Measurements from ENCODE around the gene TCF4.
A peak's percentile ranks its signal among the peaks of the same experiment; 100 is the strongest.

TCF4 gene

GRCh38 chr18:55234366-55235093 is 353.5 kb downstream of the TCF4 start:
- Mint-ChIP-seq H3K27ac (peak overlapping the region; percentile 83), H3K4me3 (no peak overlapping the region), H3K36me3 (peaks cover 76% of the 10 kb centered on the region), H3K9me3 (no peaks in the 10 kb centered on the region), H3K4me1 (peaks cover 53% of the 10 kb centered on the region), H3K27me3 (no peaks in the 10 kb centered on the region)
- ATAC-seq = peak; percentile 84

GRCh38 chr18:55233857-55234256 is 354.1 kb downstream of the TCF4 start:
- ATAC-seq = no peak
- Mint-ChIP-seq H3K9me3 (no peaks in the 10 kb centered on the region), H3K27ac (peak overlapping the region; percentile 83), H3K36me3 (peaks cover 75% of the 10 kb centered on the region), H3K4me3 (no peak overlapping the region), H3K27me3 (no peaks in the 10 kb centered on the region), H3K4me1 (peaks cover 50% of the 10 kb centered on the region)

- no peak for ATAC-seq
- H3K36me3 Mint-ChIP-seq = peaks cover 79% of the 10 kb centered on the region
- peaks cover 44% of the 10 kb centered on the region for H3K4me1 Mint-ChIP-seq
- no peak overlapping the region for H3K4me3 Mint-ChIP-seq
- no peaks in the 10 kb centered on the region for H3K27me3 Mint-ChIP-seq
- no peaks in the 10 kb centered on the region for H3K9me3 Mint-ChIP-seq
- peak overlapping the region; percentile 86 for H3K27ac Mint-ChIP-seq
Measured at GRCh38 chr18:55232506-55232905, 355.5 kb downstream of the TCF4 start.

DNA sequence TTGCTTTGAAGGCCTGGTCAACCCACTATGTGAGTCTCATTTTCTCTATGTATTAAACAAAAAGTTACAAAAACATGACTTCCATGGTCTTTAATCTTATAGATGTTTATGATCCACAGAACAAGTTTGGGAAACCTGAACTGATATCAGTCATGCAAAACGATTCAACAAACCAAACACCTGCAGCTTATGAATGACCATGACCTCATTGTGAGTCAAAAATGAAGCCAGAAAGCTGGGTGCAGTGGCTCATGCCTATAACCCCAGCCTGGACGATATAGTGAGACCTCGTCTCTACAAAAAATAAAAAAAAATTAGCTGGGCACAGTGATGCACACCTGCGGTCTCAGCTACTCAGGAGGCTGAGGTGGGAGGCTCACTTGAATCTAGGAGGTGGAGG is 358.3 kb downstream of the TCF4 start:
- H3K9me3 Mint-ChIP-seq = no peaks in the 10 kb centered on the region

DNA sequence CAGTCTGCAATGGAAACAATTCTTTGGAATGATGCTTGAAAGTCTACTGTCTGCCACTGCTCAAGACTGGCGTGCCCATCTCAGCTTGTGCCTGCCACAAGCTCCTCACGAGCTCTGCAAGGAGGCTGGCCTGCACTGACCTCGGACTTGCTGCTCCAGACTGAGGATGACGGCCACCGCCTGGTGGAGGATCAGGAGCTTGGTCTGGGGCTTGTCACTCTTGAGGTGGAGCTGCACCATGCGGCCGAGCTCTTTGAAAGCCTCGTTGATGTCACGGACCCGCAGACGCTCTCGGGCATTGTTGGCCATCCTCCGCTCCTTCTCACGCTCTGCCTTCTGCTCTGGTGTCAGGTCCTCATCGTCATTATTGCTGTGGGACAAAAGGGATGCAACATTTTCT is 359.3 kb downstream of the TCF4 start:
- Mint-ChIP-seq H3K9me3 (no peaks in the 10 kb centered on the region), H3K27ac (peak overlapping the region; percentile 42), H3K4me3 (no peak overlapping the region), H3K27me3 (no peaks in the 10 kb centered on the region), H3K4me1 (peaks cover 15% of the 10 kb centered on the region), H3K36me3 (peaks cover 83% of the 10 kb centered on the region)
- no peak for ATAC-seq

More for the DNA sequence above, 358.3 kb downstream of the TCF4 start:
- H3K4me3 Mint-ChIP-seq = no peak overlapping the region
- H3K27ac Mint-ChIP-seq = peak overlapping the region; percentile 86
- ATAC-seq = no peak
- no peaks in the 10 kb centered on the region for H3K27me3 Mint-ChIP-seq
- H3K4me1 Mint-ChIP-seq = peaks cover 22% of the 10 kb centered on the region
- peaks cover 83% of the 10 kb centered on the region for H3K36me3 Mint-ChIP-seq

DNA sequence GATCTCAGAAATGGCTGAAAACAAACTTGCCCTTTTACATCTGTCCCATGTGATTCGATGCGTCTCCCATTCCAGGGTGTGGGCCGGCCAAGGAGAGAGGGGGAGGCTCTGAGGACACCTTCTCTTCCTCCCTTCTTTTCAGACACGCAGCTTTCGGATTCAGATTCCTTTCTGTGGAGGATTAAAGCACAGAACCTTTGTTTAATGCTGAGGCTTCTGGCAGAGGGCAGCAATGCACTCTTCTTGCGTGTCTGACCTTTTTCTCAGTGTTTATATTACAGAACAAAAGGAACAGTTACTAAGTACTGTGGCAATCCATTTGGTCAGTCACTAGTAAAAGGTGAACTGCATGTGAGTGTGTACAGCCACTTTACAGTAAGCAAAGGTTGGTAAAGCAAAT is 359.8 kb downstream of the TCF4 start:
- ATAC-seq = no peak
- H3K9me3 Mint-ChIP-seq = no peaks in the 10 kb centered on the region
- no peak overlapping the region for H3K4me3 Mint-ChIP-seq
- peaks cover 85% of the 10 kb centered on the region for H3K36me3 Mint-ChIP-seq
- no peaks in the 10 kb centered on the region for H3K27me3 Mint-ChIP-seq
- peaks cover 15% of the 10 kb centered on the region for H3K4me1 Mint-ChIP-seq
- peak overlapping the region; percentile 42 for H3K27ac Mint-ChIP-seq

GRCh38 chr18:55227771-55228170 is 360.2 kb downstream of the TCF4 start:
- Mint-ChIP-seq H3K4me3 (no peak overlapping the region), H3K4me1 (peaks cover 15% of the 10 kb centered on the region), H3K27me3 (no peaks in the 10 kb centered on the region), H3K27ac (peak overlapping the region; percentile 42), H3K9me3 (no peaks in the 10 kb centered on the region), H3K36me3 (peaks cover 85% of the 10 kb centered on the region)
- ATAC-seq = no peak

GRCh38 chr18:55226044-55226443 is 361.9 kb downstream of the TCF4 start:
- Mint-ChIP-seq H3K4me1 (peaks cover 31% of the 10 kb centered on the region), H3K4me3 (no peak overlapping the region), H3K27ac (no peak overlapping the region), H3K27me3 (no peaks in the 10 kb centered on the region), H3K36me3 (peaks cover 78% of the 10 kb centered on the region), H3K9me3 (no peaks in the 10 kb centered on the region)
- ATAC-seq = no peak

GRCh38 chr18:55224086-55224625 is 363.8 kb downstream of the TCF4 start:
- ATAC-seq = no peak
- Mint-ChIP-seq H3K27me3 (no peaks in the 10 kb centered on the region), H3K4me1 (peaks cover 41% of the 10 kb centered on the region), H3K4me3 (no peak overlapping the region), H3K9me3 (no peaks in the 10 kb centered on the region), H3K27ac (peak overlapping the region; percentile 68), H3K36me3 (peaks cover 61% of the 10 kb centered on the region)

DNA sequence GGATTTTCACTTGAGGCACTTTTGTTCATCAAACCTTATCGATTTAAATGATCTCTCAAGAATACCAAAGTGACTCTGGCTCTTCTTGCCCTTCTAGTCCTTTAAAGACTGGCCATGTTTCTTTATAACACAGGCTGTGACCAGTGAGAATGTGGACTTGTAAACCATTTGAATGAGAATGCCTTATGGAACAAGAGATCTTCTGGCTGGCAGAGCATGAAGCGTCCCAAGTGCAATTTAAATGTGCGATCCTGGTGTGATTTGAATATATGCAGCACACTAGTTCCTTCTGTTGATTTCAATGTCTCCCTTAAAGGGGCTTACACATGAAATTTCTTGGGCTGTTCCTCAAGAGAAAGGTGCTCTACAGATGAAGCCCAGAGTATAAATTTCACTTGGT is 366.4 kb downstream of the TCF4 start:
- peaks cover 46% of the 10 kb centered on the region for H3K4me1 Mint-ChIP-seq
- peak overlapping the region; percentile 5 for H3K4me3 Mint-ChIP-seq
- no peak for ATAC-seq
- H3K9me3 Mint-ChIP-seq = no peaks in the 10 kb centered on the region
- peaks cover 40% of the 10 kb centered on the region for H3K36me3 Mint-ChIP-seq
- no peaks in the 10 kb centered on the region for H3K27me3 Mint-ChIP-seq
- peak overlapping the region; percentile 83 for H3K27ac Mint-ChIP-seq

DNA sequence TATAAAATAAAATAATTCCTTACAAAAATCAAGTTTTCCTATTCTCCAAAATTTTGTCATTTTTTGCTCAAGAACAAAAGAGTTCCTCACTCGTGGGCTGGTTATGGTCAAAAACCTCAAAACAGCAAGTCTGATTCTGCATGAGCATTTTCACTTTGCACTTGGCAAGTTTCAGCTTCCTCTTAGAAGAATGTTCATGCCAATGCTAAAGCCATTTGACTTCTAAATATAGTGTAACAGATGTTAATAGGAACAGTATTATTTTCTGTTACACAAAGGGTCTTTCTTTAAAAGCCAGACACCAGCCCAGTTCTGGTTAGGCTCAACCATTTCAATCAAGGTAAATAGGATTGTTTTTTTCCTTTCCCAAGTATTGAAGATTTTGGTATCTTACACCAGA is 367.5 kb downstream of the TCF4 start:
- no peaks in the 10 kb centered on the region for H3K9me3 Mint-ChIP-seq
- H3K36me3 Mint-ChIP-seq = peaks cover 33% of the 10 kb centered on the region
- peak; percentile 76 for ATAC-seq
- peaks cover 46% of the 10 kb centered on the region for H3K4me1 Mint-ChIP-seq
- H3K27ac Mint-ChIP-seq = peak overlapping the region; percentile 83
- H3K4me3 Mint-ChIP-seq = no peak overlapping the region
- H3K27me3 Mint-ChIP-seq = no peaks in the 10 kb centered on the region

DNA sequence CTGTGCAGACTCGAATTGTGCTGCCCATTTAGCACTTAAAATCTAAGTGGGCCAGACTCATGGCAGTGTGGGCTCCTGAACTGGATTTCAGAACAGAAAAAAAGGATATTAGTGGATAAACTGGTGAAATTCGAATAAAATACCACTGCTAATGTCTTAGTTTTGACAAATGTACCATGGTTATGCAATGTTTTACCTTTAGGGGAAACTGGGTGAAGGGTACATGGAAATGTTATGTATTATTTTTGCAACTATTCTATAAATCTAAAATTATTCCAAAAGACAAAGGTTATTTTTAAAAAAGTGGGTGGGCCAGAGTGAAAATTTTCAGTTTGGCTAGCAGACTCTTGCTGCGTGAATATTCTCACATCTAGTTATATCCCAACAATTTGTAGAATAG is 368.2 kb downstream of the TCF4 start:
- Mint-ChIP-seq H3K27me3 (no peaks in the 10 kb centered on the region), H3K27ac (peak overlapping the region; percentile 83), H3K4me3 (no peak overlapping the region), H3K9me3 (no peaks in the 10 kb centered on the region), H3K36me3 (peaks cover 28% of the 10 kb centered on the region), H3K4me1 (peaks cover 50% of the 10 kb centered on the region)
- no peak for ATAC-seq

DNA sequence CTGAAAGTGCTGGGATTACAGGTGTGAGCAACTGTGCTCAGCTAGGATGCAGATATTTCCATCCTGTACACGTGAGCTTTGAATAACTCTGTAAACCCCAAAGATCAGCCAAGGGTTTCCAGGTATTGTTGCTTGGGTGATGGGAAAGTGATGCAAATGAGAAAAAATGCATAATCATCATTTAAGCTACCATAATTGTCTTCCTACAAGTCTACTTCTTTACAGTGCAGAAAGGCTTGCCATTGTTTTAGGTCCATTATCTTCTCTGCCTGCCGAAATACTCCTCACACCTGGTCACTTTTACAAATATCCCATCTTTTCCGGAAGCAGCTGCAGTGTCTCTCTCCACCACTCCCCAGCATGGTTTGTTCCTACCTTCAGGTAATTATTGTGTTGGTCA is 368.9 kb downstream of the TCF4 start:
- Mint-ChIP-seq H3K9me3 (no peaks in the 10 kb centered on the region), H3K27me3 (no peaks in the 10 kb centered on the region), H3K4me1 (peaks cover 58% of the 10 kb centered on the region), H3K27ac (peak overlapping the region; percentile 83), H3K4me3 (no peak overlapping the region), H3K36me3 (peaks cover 20% of the 10 kb centered on the region)
- ATAC-seq = no peak

- no peaks in the 10 kb centered on the region for H3K36me3 Mint-ChIP-seq
- peaks cover under 1% of the 10 kb centered on the region for H3K9me3 Mint-ChIP-seq
- H3K27me3 Mint-ChIP-seq = no peaks in the 10 kb centered on the region
- H3K4me3 Mint-ChIP-seq = no peak overlapping the region
- ATAC-seq = no peak
- H3K27ac Mint-ChIP-seq = peak overlapping the region; percentile 25
- peaks cover 31% of the 10 kb centered on the region for H3K4me1 Mint-ChIP-seq
Measured at GRCh38 chr18:55214969-55215368, 373.0 kb downstream of the TCF4 start.

DNA sequence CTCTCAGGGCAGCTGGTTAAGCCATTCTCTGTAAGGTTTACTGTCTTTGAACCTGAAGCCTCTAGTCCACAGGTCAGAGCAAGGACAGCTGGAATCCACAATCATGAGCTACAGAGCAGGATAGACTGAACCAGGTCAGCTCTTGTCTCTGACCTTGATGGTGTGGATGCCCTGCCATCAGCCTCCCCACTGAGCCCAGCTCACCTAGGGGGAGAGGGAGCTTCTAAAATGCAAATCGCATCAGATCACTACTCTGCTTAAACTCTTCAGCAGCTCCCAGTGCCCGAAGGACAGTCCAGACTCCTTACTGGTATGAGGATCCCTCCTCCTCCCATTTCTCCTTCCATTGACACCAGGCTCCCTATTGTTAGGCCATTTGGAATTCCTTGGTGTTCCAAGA is 373.5 kb downstream of the TCF4 start:
- H3K27me3 Mint-ChIP-seq = no peaks in the 10 kb centered on the region
- peaks cover 3% of the 10 kb centered on the region for H3K9me3 Mint-ChIP-seq

GRCh38 chr18:55213586-55213985 is 374.4 kb downstream of the TCF4 start:
- Mint-ChIP-seq H3K4me1 (peaks cover 25% of the 10 kb centered on the region), H3K4me3 (no peak overlapping the region), H3K27me3 (no peaks in the 10 kb centered on the region), H3K36me3 (no peaks in the 10 kb centered on the region), H3K27ac (no peak overlapping the region), H3K9me3 (peaks cover 6% of the 10 kb centered on the region)
- ATAC-seq = no peak

More for the DNA sequence above, 373.5 kb downstream of the TCF4 start:
- Mint-ChIP-seq H3K27ac (peak overlapping the region; percentile 25), H3K4me1 (peaks cover 27% of the 10 kb centered on the region), H3K36me3 (no peaks in the 10 kb centered on the region), H3K4me3 (no peak overlapping the region)
- ATAC-seq = no peak

Data from stimulated activated memory B cell treated with anti-CD40 and anti-IgM and Interleukin-4, amounts not matched to agents 10 μg/mL and 1 μg/mL and 100 μg/mL, for 72 hours (primary cell).